ENCODE results near the gene MIA.
"Not testable (repeated sequence)": the region's sequence is repeated elsewhere in the genome, so short reads cannot be mapped to it uniquely, and the experiment has no call there.

MIA gene
- 0 reads per million in 4 donors for total RNA-seq

DNA sequence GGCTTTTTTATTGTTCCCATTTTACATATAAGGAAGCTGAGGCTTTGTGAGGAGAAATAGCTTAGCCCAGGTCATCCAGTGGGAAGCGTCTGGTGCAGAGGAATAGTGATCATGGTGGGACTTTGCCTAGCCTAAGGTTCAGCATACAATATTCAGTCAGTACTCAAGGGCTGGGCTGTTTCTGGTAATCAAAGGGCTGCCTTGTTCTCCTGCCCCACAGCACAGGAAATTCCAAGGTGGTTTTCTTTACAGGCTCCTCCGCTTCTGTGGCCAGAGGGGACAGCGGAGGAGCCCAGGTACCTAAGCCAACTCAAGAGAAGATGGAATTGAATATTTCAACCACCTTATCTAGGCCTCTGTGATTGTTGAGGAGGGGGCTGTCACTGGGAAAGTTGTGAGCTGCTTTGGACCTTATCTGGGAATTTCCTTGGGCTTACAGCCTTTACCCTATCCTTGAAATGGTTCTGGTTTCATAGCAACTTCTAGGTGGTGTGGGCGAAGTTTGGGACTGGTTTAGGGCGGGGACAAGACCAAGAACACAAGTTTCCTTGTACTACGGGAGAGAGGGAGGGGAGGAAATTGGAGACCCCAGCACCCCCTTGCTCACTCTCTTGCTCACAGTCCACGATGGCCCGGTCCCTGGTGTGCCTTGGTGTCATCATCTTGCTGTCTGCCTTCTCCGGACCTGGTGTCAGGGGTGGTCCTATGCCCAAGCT, at the start of gene MIA:
Gene MIA (plus strand): TSS at position 606 of the 716 bp plus-strand sequence. CDS start 22 bp downstream, at position 628.
- no peak for DNase-seq

- no peak for DNase-seq
These were observed 49.0 kb upstream of the MIA start for GRCh38 chr19:40726279-40726678.

- not testable (repeated sequence) for DNase-seq
These were observed 45.3 kb upstream of the MIA start for GRCh38 chr19:40730065-40730464.

DNA sequence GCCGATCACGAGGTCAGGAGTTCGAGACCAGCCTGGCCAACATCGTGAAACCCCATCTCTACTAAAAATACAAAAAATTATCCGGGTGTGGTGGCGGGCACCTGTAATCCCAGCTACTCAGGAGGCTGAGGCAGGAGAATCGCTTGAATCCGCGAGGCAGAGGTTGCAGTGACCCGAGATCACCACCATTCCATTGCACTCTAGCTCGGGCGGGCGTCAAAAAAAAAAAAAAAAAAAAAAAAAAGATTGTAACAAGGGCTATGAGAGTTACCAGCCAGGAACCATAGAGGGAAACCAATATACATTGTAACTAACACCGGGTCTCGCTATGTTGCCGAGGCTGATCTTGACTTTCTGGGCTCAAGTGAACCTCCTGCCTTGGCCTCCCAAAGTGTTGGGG, 43.0 kb upstream of the MIA start:
- not testable (repeated sequence) for DNase-seq

GRCh38 chr19:40733149-40733548, 42.2 kb upstream of the MIA start:
- no peak for DNase-seq

GRCh38 chr19:40735013-40735771, 40.1 kb upstream of the MIA start:
- DNase-seq = no peak

- DNase-seq = no peak
These were observed 38.7 kb upstream of the MIA start for GRCh38 chr19:40736661-40737060.

GRCh38 chr19:40737102-40737644, 38.1 kb upstream of the MIA start:
- DNase-seq = no peak

DNA sequence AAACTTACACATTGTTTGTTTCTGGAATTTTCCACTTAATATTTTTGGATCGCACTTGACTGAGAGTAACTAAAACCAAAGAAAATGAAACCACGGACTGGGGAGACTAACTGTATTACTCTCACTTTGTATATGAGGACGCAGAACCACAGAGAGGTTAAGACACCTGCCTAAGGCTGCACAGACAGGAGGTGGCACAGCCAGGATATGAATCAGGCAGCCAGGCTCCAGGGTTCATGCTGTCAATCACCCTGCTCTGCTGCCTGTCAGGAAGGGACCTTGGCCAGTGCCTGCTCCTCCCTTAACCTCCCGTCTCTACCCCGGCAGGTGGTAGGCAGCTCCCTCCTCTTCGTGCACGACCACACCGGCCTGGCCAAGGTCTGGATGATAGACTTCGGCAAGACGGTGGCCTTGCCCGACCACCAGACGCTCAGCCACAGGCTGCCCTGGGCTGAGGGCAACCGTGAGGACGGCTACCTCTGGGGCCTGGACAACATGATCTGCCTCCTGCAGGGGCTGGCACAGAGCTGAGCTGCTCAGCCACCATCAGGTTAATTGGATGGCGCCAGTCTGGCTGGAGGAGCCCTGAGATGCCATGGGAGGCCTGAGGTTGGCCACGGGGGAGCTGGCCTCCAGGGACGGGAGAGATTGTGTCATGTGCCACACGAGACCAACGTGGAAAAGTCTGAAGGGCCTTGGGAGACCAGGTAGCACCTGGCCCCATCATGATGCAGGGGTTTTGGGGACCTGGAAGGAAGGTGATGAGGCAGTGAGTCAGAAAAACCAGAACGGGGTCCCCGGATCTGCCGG, 36.1 kb upstream of the MIA start:
- no peak for DNase-seq

- DNase-seq = no peak
These were observed 35.2 kb upstream of the MIA start for GRCh38 chr19:40739871-40740703.

GRCh38 chr19:40740747-40741146, 34.6 kb upstream of the MIA start:
- DNase-seq = no peak

DNA sequence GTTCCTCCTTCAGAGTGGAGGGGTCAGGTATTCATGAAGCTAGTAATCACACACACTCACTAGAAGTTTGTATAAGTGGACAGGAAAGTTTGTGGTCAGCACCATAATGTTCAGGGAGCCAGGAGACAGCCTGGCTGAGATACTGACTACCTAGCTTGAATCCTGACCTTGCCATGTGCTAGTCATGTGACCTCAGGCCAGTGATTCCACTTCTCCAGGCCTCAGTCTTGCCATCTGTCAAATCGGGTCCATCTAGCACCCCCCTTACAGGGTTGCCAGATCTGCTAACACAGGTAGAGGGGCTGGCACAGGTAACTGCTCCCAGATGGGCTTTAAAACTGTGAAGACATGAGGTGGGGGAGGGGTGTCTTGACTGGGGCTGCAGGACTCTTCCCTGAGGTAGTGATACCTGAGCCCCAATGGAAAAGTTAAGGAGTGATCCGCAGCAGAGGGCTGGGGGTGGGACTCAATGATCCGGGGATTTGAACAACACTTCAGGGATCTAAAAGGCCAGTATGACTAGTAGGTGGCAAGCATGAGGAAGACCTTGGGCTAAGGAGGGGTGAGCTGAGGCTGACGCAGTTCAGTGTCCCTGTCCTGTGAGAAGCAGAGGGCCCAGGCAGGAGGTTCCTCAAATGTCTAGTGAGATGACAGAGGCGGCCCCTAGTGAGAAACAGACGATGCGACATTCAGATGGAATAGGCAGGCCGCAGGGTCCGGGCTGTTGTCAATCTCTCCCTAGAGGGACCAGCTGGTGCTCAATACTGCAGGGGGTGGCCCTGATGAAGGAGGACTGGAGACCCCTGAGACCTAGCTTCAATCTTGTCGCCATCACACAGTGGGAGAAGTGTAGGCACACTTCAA, 33.6 kb upstream of the MIA start:
- DNase-seq = no peak

- no peak for DNase-seq
These were observed 32.8 kb upstream of the MIA start for GRCh38 chr19:40742477-40742876.

- no peak for DNase-seq
These were observed 32.4 kb upstream of the MIA start for GRCh38 chr19:40742886-40743285.

- no peak for DNase-seq
These were observed 31.4 kb upstream of the MIA start for GRCh38 chr19:40743926-40744325.

DNA sequence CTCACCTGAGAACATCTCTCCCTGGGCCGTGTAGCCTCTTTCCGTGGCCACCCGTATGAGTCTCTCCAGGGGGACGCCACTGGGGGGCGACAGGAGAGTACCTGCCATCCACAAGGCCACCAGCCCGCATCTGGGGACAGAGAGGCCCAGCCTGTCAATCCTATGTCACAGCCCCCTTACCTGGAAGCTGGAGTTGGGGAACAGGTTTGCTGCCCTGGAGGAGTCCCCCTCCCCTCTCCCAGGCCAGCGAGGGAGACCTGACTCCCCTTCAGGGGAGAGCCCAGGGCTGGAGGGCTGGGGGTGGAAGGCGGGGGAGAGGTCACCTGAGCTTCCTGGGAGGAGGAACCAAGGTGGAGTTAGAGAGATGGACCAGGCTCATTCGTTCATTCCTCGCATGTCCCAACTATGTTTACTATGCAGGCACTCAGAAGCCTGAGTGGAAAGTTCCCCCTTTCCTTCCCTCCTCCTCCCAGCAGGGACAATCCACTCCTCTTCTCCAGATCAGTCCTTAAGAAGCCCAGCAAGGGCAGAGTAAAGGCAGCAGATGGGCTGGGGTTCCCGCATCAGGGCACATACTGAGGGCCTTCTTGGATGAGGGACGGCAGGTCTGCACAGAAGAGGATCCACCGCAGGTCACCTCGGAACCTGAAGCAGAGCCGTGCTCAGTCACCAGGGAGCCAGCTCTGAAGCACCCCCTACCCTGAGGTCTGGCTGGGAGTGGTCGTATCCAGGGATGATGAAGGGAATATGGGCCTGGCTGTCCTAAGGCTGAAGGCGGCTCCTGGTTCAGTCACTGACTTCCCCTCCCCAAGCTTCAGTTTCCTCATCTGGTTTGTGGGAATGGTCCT, 30.5 kb upstream of the MIA start:
- DNase-seq = no peak

GRCh38 chr19:40745402-40745780, 29.9 kb upstream of the MIA start:
- no peak for DNase-seq

- DNase-seq = no peak
These were observed 27.8 kb upstream of the MIA start for GRCh38 chr19:40747536-40747935.

DNA sequence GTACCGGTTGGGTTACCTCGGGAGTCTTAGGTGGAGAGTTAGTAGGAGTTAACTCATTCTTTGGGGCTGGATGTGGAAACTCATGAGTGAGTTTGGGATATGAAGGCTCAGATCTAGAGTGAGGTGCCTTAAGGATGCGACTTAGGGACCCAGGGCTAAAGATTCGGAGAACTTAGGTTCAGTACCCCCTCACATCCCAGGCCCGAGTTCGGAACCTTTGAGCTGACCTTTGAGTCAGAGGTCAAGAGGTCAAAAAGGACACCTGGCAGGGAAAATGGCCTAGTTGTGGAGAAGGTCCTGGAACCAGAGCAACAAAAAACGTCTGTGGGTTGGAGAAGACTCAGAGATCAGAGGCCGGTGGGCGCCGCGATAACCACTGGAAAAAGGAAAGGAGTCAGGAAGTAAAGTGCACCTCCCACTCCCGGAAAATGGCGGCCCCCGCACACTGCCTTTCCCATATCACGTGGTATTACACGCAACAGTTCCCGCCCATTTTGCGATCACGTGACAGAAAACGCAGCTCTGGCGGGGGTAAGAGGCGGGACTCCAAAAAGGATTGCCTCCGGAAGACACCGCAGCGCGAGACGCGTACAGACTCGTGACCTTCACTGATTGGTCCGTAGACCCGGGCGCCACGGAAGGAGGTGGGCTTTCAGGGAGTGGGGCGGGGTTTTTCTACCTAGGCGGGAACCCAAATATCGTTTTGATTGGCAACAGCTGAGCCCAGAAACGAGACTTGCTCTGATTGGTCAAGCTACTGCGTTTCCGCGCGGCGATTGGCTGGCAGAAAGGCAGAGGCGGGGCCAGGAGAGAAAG, 25.1 kb upstream of the MIA start, which contains the start of gene ACTMAP:
Gene ACTMAP (minus strand): TSS at position 420 of the 816 bp plus-strand sequence. CDS start 674 bp downstream, outside the sequence.
- DNase-seq = peak; percentile 99 to 100 (median 99)

All from T-helper 1 cell (primary cell).